WTC11 (cell line): ENCODE results near the gene BORCS5. TPM values are rescaled to one million over a fixed set of nuclear protein-coding genes. Genes with fewer than 3 reads are reported as not detected.

Source experiments
- ATAC-seq: fragments of 200-7000 bp; cut with Tn5 transposase; 2 replicates; pipeline ENCODE4 v1.10.0; 2021; ENCODE audit warnings: mild to moderate bottlenecking, moderate library complexity
- CTCF ChIA-PET: fragments of 300-600 bp; sonication (Branson Sonifier 250); formaldehyde crosslinking; loops from one replicate; lab custom pipeline; 2021; ENCODE audit warnings: antibody characterized with exemption; lab: Charles Lee
- POLR2A ChIA-PET: fragments of 350-600 bp; sonication (Branson Sonifier 250); formaldehyde crosslinking; loops from one replicate; lab custom pipeline; 2021; ENCODE audit warnings: antibody characterized with exemption; lab: Charles Lee
- DNase-seq: peaks from one replicate; pipeline ENCODE4 v3.0.0; 2021; ENCODE audit warnings: low spot score
- H3K27ac Mint-ChIP-seq: 2 replicates; pipeline ENCODE4 v1.8.0; 2021; ENCODE audit warnings: mixed read lengths
- H3K27me3 Mint-ChIP-seq: 2 replicates; pipeline ENCODE4 v1.8.0; 2021; ENCODE audit warnings: low read depth, mild to moderate bottlenecking, moderate library complexity, mixed read lengths
- H3K36me3 Mint-ChIP-seq: 2 replicates; pipeline ENCODE4 v1.8.0; 2021; ENCODE audit warnings: mixed read lengths
- H3K4me1 Mint-ChIP-seq: 2 replicates; pipeline ENCODE4 v1.8.0; 2022; ENCODE audit warnings: mixed read lengths
- H3K4me3 Mint-ChIP-seq: 2 replicates; pipeline ENCODE4 v1.8.0; 2021; ENCODE audit warnings: mild to moderate bottlenecking, moderate library complexity, mixed read lengths
- H3K9me3 Mint-ChIP-seq: 2 replicates; pipeline ENCODE4 v1.8.0; 2021; ENCODE audit warnings: mixed read lengths
- ATF1 ChIP-seq: sonication (generic); formaldehyde crosslinking; IDR thresholded peaks from 2 replicates; pipeline ENCODE4 v1.8.1; 2023; ENCODE audit warnings: mild to moderate bottlenecking, moderate library complexity, missing genetic modification reagents
- CREM ChIP-seq: sonication (generic); formaldehyde crosslinking; IDR thresholded peaks from 2 replicates; pipeline ENCODE4 v1.8.1; 2022; ENCODE audit warnings: mild to moderate bottlenecking, missing genetic modification reagents, moderate library complexity
- E2F5 ChIP-seq: sonication (generic); formaldehyde crosslinking; IDR thresholded peaks from 2 replicates; pipeline ENCODE4 v1.8.1; 2022; ENCODE audit warnings: mild to moderate bottlenecking, moderate library complexity, missing genetic modification reagents
- ELF4 ChIP-seq: sonication (generic); formaldehyde crosslinking; IDR thresholded peaks from 2 replicates; pipeline ENCODE4 v1.8.1; 2022; ENCODE audit warnings: low read depth, mild to moderate bottlenecking, moderate library complexity, missing genetic modification reagents
- EMX1 ChIP-seq: fragments of 250-450 bp; sonication (Bioruptor Pico); IDR thresholded peaks from 2 replicates; pipeline ENCODE4 v1.8.0; 2021; ENCODE audit warnings: mild to moderate bottlenecking
- ETV6 ChIP-seq: sonication (generic); formaldehyde crosslinking; IDR thresholded peaks from 2 replicates; pipeline ENCODE4 v1.8.1; 2022; ENCODE audit warnings: mild to moderate bottlenecking, missing genetic modification reagents
- FOXK1 ChIP-seq: sonication (generic); formaldehyde crosslinking; IDR thresholded peaks from 2 replicates; pipeline ENCODE4 v1.8.0; 2022; ENCODE audit warnings: mild to moderate bottlenecking, moderate library complexity, missing genetic modification reagents
- GABPB1 ChIP-seq: sonication (generic); formaldehyde crosslinking; IDR thresholded peaks from 2 replicates; pipeline ENCODE4 v1.8.1; 2023; ENCODE audit warnings: mild to moderate bottlenecking, missing genetic modification reagents
- GTF2I ChIP-seq: fragments of 250-450 bp; sonication (Bioruptor Pico); conservative IDR thresholded peaks from 2 replicates; pipeline ENCODE4 v1.4.0; 2021; ENCODE audit warnings: mild to moderate bottlenecking
- HMGXB4 ChIP-seq: sonication (generic); formaldehyde crosslinking; IDR thresholded peaks from 2 replicates; pipeline ENCODE4 v1.8.1; 2023; ENCODE audit warnings: mild to moderate bottlenecking, moderate library complexity, missing genetic modification reagents
- JAZF1 ChIP-seq: fragments of 250-450 bp; sonication (Bioruptor Pico); IDR thresholded peaks from 2 replicates; pipeline ENCODE4 v1.9.0; 2021; ENCODE audit warnings: moderate library complexity, mild to moderate bottlenecking, inconsistent platforms
- MYBL2 ChIP-seq: sonication (generic); formaldehyde crosslinking; IDR thresholded peaks from 2 replicates; pipeline ENCODE4 v1.8.1; 2023; ENCODE audit warnings: mild to moderate bottlenecking, moderate library complexity, missing genetic modification reagents
- PREB ChIP-seq: sonication (generic); formaldehyde crosslinking; IDR thresholded peaks from 2 replicates; pipeline ENCODE4 v1.8.1; 2022; ENCODE audit warnings: mild to moderate bottlenecking, missing genetic modification reagents, moderate library complexity, borderline replicate concordance
- RELA ChIP-seq: sonication (generic); formaldehyde crosslinking; IDR thresholded peaks from 2 replicates; pipeline ENCODE4 v1.8.1; 2022; ENCODE audit warnings: missing genetic modification reagents, mild to moderate bottlenecking, borderline replicate concordance
- SMAD3 ChIP-seq: sonication (generic); formaldehyde crosslinking; IDR thresholded peaks from 2 replicates; pipeline ENCODE4 v1.8.0; 2022; ENCODE audit warnings: missing genetic modification reagents, mild to moderate bottlenecking, borderline replicate concordance
- SP1 ChIP-seq: sonication (generic); formaldehyde crosslinking; conservative IDR thresholded peaks from 2 replicates; pipeline ENCODE4 v1.8.1; 2022; ENCODE audit warnings: missing genetic modification reagents
- ZNF121 ChIP-seq: sonication (generic); formaldehyde crosslinking; IDR thresholded peaks from 2 replicates; pipeline ENCODE4 v1.8.0; 2023; ENCODE audit warnings: missing genetic modification reagents
- ZNF232 ChIP-seq: sonication (generic); formaldehyde crosslinking; IDR thresholded peaks from 2 replicates; pipeline ENCODE4 v1.8.0; 2022; ENCODE audit warnings: mild to moderate bottlenecking, missing genetic modification reagents
- ZNF416 ChIP-seq: fragments of 250-450 bp; sonication (Bioruptor Pico); IDR thresholded peaks from 2 replicates; pipeline ENCODE4 v1.9.0; 2021; ENCODE audit warnings: mild to moderate bottlenecking, inconsistent platforms
- ZNF512 ChIP-seq: sonication (generic); formaldehyde crosslinking; IDR thresholded peaks from 2 replicates; pipeline ENCODE4 v1.8.1; 2022; ENCODE audit warnings: missing genetic modification reagents, borderline replicate concordance
- ZNF671 ChIP-seq: fragments of 250-450 bp; sonication (Bioruptor Pico); IDR thresholded peaks from 2 replicates; pipeline ENCODE4 v1.8.0; 2021; ENCODE audit warnings: mild to moderate bottlenecking
- total RNA-seq: library from RNA; stranded (reverse); gene quantifications from 3 replicates; pipeline ENCODE4 v1.2.3, GENCODE V29; 2021

The BORCS5 gene
- total RNA-seq, 1 experiment from 2014 or later, result 16.4 TPM

- peaks cover 38% of the 10 kb centered on the region for H3K36me3 Mint-ChIP-seq
- ChIA-PET CTCF (interaction anchor here (1.1 kb wide), 1 partner anchor 20 kb away, joined by 3 read pairs; no protein-coding TSS in a partner anchor), POLR2A (no interaction called here)
- H3K4me1 Mint-ChIP-seq, result peaks cover 14% of the 10 kb centered on the region
- H3K27ac Mint-ChIP-seq, result no peak overlapping the region
- ATAC-seq (no peak), DNase-seq (no peak)
- H3K27me3 Mint-ChIP-seq, result no peaks in the 10 kb centered on the region
- TF ChIP-seq ZNF416 (CRISPR knock-in tag) (no peak), GTF2I (CRISPR knock-in tag) (no peak), SP1 (no peak), E2F5 (no peak), JAZF1 (CRISPR knock-in tag) (no peak), EMX1 (CRISPR knock-in tag) (no peak), HMGXB4 (CRISPR knock-in tag) (no peak), CREM (CRISPR knock-in tag) (no peak), PREB (CRISPR knock-in tag) (no peak), ETV6 (CRISPR knock-in tag) (no peak), ZNF671 (no peak), ZNF232 (CRISPR knock-in tag) (no peak)
- no peak overlapping the region for H3K4me3 Mint-ChIP-seq
- no peaks in the 10 kb centered on the region for H3K9me3 Mint-ChIP-seq
Observed at GRCh38 chr12:12483438-12483837, 126.6 kb downstream of the BORCS5 start.

GRCh38 chr12:12486661-12487240 is 129.9 kb downstream of the BORCS5 start:
- CTCF ChIA-PET, result no interaction called here
- DNase-seq (no peak), ATAC-seq (no peak)
- H3K4me1 Mint-ChIP-seq, result peaks cover 2% of the 10 kb centered on the region; the same call in 1 of the 2 replicates
- POLR2A ChIA-PET, result no interaction called here
- no peak overlapping the region for H3K4me3 Mint-ChIP-seq
- H3K36me3 Mint-ChIP-seq, result peaks cover 21% of the 10 kb centered on the region
- TF ChIP-seq MYBL2 (CRISPR knock-in tag) (no peak), SMAD3 (CRISPR knock-in tag) (no peak), FOXK1 (CRISPR knock-in tag) (no peak), ATF1 (CRISPR knock-in tag) (no peak), GABPB1 (CRISPR knock-in tag) (peak; percentile 40; the same call in 1 of the 2 replicates), ZNF512 (CRISPR knock-in tag) (no peak), RELA (CRISPR knock-in tag) (no peak)
- no peaks in the 10 kb centered on the region for H3K27me3 Mint-ChIP-seq
- no peak overlapping the region for H3K27ac Mint-ChIP-seq
- no peaks in the 10 kb centered on the region for H3K9me3 Mint-ChIP-seq

GRCh38 chr12:12487490-12487889 is 130.6 kb downstream of the BORCS5 start:
- POLR2A ChIA-PET, result interaction anchor here (0.6 kb wide), 1 partner anchor 520 kb away, joined by 4 read pairs; no protein-coding TSS in a partner anchor
- Mint-ChIP-seq H3K36me3 (peaks cover 21% of the 10 kb centered on the region), H3K4me3 (no peak overlapping the region), H3K4me1 (peaks cover 2% of the 10 kb centered on the region; the same call in 1 of the 2 replicates), H3K27me3 (no peaks in the 10 kb centered on the region), H3K9me3 (no peaks in the 10 kb centered on the region), H3K27ac (no peak overlapping the region)
- DNase-seq (no peak), ATAC-seq (no peak)
- TF ChIP-seq RELA (CRISPR knock-in tag) (no peak), ELF4 (no peak), SP1 (no peak), ZNF121 (CRISPR knock-in tag) (no peak)
- CTCF ChIA-PET, result no interaction called here
